ENCODE data around the gene SAXO2.
"Not testable (repeated sequence)": the region's sequence is repeated elsewhere in the genome, so short reads cannot be mapped to it uniquely, and the experiment has no call there.

GRCh38 chr15:82248261-82248660 is 14.4 kb upstream of the SAXO2 start:
- not testable (repeated sequence) for TF ChIP-seq CTCF (IDR thresholded peaks at IDR 0.05; ENCODE audit: insufficient read depth, low read length, poor library complexity, severe bottlenecking); EZH2phosphoT487 (conservative IDR thresholded peaks at IDR 0.05; ENCODE audit: low read length)

Measured in SU-DHL-6 (cell line).